HEK293 (cell line): ENCODE data around the gene KIAA0319L.

Source experiments
- ZNF629 ChIP-seq: fragments of 450-650 bp; formaldehyde crosslinking; IDR thresholded peaks from 2 replicates; pipeline ENCODE4 v1.5.1; 2017; ENCODE audit warnings: missing biosample characterization, missing genetic modification characterization
- TF ChIP-seq, protein P1 (sequence below): fragments of 450-650 bp; formaldehyde crosslinking; IDR thresholded peaks from 2 replicates; pipeline ENCODE4 v1.5.1; 2016; ENCODE audit warnings: missing biosample characterization, missing genetic modification characterization

DNA sequence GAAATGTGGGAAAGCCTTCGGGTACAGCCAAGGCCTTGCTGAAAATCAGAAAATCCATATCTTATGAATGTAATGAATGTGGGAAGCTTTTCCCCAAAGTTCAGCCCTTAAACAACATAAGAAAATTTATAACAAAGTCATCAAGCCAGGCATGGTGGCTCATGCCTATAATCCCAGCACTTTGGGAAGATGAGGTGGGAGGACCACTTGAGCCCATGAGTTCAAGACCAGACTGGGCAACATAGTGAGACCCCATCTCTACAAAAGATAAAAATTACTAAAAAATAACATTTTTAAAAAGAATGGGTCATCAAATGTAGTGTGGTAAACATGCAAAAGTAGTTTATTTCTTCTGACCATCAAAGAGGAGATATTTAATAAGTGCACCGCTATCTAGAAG lies 45.9 kb downstream of the KIAA0319L start:
- TF ChIP-seq, protein P1, sequence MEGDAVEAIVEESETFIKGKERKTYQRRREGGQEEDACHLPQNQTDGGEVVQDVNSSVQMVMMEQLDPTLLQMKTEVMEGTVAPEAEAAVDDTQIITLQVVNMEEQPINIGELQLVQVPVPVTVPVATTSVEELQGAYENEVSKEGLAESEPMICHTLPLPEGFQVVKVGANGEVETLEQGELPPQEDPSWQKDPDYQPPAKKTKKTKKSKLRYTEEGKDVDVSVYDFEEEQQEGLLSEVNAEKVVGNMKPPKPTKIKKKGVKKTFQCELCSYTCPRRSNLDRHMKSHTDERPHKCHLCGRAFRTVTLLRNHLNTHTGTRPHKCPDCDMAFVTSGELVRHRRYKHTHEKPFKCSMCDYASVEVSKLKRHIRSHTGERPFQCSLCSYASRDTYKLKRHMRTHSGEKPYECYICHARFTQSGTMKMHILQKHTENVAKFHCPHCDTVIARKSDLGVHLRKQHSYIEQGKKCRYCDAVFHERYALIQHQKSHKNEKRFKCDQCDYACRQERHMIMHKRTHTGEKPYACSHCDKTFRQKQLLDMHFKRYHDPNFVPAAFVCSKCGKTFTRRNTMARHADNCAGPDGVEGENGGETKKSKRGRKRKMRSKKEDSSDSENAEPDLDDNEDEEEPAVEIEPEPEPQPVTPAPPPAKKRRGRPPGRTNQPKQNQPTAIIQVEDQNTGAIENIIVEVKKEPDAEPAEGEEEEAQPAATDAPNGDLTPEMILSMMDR (tag by site-specific recombination): no peak
- TF ChIP-seq ZNF629 (tag by site-specific recombination): no peak
